ENCODE data around the gene CRHR2.

CRHR2 gene

DNA sequence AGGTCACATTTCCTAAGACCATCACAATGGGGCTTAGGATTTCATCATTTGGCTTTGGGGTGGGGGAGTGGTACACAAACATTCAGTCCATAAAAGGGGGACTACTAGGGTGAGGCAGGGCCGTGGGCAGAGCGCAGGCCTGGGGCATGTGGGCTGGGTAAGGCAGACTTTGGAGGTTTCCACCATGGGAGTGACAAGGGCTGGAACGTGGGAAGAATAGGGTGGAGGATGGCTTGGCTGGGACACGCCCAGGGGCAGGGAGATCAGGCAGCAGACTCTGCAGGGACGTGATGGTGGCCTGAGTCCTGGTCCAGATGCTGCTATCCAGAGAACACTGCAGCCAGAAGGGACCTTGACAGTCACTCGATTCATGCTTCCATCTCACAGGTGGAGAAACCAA is 24.7 kb upstream of the CRHR2 start:
- no peak for DNase-seq (ENCODE audit: low read depth)

DNA sequence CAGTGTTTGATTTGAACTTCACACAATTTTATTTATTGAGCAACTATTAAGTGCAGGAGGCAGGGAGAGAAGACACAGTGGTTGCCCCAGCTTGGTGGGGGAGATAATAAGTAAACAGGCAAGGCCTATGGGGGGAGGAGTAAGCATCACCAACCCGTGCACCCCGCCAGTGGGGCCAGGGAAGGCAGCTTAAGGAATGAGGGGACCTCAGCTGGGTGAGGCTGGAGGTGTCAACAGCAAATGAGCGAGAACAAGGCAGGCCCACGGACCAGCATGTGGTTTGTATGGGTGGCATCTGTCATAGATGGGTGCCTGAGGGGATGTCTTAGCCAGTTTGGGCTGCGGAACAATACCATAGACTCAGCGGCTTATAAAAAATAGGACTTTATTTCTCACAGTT is 24.1 kb upstream of the CRHR2 start:
- no peak for DNase-seq (ENCODE audit: low read depth)

DNA sequence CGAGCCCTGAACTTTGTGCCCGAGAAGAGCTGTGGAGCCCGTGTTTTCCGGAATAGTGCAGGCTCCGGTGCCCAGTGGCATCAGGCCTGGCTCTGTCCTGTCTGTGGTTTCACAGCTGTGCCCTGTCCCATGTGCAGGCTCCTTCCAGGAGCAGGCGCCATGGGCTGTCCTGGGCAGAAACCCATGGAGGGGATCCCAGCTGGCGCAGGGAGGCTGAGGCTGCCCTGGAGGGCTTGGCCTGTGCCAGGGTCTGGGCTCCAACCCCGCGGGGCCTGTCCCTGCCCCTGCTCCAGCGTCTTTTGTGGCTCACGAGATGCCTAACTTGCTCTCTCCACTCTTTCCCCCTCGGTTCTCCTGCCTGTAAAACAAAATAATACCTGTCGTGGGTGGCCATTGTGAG is 23.3 kb upstream of the CRHR2 start:
- no peak for DNase-seq (ENCODE audit: low read depth)

DNA sequence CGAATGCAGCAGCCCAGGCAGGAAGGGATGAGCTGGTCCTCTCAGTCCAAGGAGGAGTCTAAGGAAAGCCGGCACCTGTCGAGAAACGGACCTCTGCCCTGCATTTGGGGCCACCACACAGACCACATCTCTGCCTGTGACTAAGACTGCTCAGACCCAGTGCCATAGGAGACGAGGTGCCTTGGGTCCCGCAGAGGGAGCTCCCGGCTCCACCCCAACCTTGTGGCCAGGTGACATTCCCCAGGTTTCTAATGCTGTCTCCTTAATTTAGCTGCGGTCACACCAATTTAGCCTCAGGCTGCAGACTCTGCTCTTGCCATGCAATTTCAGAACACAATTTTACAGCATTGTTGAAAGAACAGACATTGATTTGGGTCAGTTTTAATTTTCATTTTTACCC is 22.8 kb upstream of the CRHR2 start:
- DNase-seq (ENCODE audit: low read depth), result no peak

DNA sequence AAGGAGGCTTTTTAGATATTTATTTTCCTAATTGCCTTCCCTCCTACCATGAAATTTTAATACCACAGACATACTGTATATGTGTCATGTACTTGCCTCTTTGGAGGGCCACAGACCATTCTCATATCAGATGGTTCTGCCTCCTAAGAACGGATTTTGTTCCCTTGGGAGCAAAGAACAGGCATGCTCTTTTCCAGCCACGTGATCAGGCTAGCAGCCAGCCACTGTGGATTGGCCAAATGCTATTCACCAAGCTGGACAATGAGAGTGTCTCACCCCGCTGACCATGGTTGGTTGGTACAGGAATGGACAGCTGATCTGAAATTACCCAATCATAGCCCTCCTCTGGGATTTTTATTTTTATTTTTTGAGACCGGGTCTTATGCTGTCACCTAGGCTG is 21.5 kb upstream of the CRHR2 start:
- DNase-seq (ENCODE audit: low read depth), result no peak

DNA sequence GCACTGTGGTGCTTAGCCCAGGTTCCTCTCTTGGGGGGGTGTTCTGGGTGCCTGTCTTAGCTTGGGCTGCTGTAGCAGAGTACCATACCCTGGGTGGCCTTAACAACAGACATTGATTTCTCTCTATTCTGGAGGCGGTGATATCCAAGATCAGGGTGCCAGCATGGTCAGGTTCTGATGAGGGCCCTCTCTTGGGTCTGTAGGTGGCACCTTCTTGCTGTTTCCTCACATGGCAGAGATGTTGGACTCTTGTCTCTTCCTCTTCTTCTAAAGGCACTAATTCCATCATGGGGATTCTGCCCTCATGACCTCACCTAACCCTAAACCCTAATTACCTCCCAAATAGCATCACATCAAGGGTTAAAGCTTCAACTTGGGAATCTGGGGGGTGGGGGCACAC is 19.9 kb upstream of the CRHR2 start:
- no peak for DNase-seq (ENCODE audit: low read depth)

DNA sequence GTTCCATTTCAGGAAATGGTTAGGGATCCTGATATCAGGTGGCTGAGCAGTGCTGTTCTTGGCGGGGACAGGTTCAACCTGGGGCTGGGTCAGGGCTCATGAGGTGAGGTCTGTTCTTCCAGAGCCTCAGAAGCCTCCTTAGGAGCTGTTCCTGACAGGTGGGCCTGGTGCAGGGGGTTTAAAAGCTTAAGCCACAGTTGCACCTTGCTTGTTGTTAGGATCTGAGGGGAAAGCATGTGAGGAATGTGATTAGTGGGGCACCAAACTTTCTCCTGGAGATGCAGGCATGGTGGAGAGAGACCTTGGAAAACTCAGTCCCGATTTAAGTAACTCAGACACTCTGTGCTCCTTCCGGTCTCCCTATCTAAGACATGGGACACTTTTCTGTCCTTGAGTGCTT is 18.7 kb upstream of the CRHR2 start:
- DNase-seq (ENCODE audit: low read depth), result no peak

DNA sequence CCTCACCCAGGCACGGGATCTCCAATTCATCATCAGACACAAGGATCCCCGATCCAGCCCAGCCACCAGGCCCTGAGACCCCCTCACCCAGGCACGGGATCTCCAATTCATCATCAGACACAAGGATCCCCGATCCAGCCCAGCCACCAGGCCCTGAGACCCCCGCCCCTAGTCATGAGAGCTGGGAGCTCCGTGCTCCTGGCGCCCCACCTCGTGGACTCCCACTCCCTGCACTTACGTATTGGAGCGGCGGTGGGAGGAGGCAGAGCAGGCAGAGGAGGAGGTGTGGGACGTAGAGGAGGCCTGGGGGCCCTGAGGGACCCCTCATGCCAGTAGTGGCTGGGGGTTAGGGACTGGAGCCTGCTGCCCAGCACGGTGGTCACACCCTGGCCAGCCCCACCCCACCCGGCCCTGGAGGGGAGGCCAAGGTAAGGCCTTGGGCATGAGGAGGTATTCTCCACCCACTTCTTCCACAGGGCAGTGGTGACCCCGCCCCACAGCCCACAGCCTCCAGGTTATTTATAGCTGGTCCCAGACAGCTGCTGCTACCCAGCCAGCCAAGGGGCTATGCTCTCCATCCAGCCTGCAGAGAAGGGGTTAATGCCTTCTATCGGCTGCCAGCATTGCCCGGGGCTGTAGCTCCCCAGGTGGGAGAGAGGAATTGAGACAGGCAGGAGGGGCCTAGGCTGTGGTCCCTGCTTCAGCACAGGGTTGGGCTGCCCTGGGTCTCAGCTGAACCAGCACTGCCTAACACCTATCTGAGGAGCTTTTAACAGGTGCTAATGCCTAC is 17.6 kb upstream of the CRHR2 start:
- no peak for DNase-seq (ENCODE audit: low read depth)

DNA sequence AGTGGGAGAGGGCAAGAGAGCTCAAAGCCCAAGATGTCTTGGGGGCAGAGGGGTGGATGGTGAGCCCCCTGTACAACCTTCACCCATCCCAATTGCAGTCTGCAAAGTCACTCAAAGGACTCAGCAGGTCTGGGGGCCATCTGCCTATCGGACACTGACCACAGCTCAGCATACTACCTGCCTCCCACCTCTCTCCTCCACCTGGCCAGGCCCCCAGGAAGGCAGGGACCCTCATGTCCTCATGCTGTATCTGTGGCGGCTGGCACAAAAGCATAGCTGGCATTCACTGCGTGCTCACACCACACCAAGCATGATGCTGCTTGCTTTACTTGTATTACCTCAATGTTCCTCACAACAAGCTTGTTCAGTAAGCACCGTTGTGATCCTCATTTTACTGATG is 16.2 kb upstream of the CRHR2 start:
- DNase-seq (ENCODE audit: low read depth), result no peak

DNA sequence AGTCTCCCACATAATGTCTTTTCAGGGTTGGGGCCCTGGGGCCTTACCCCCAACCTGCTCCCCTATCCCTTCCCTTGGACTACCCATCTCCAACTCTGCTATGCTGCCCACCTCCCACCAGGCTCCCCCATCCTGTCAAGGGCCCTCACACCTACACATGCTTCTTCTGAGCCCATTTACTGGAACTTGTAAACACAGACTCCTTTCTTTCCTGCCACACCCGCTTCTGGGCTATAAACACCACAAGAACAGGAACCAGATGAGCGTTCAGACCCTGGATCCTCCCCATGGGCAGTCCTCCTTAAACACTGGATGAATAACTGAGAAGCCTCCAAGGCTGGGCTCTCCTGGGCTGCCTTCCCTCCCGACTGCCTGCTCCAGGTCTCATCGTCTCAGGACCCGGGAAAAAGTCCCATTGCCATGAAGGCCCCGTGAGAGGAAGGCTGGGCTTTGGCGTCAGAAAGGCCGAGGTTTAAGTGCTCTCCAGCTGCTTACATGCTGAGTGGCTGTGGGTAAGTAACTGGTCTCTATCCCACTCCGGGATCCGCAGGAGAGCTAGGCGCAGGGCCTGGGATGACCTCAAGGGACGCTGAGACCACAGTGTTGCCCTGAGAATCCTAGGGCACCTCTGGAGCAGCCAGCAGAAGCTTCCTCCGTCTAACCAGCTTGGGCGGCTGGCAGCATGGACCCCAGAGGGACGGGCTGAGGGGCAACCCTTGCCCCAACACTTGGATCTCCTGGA is 15.6 kb upstream of the CRHR2 start:
- no peak for DNase-seq (ENCODE audit: low read depth)

DNA sequence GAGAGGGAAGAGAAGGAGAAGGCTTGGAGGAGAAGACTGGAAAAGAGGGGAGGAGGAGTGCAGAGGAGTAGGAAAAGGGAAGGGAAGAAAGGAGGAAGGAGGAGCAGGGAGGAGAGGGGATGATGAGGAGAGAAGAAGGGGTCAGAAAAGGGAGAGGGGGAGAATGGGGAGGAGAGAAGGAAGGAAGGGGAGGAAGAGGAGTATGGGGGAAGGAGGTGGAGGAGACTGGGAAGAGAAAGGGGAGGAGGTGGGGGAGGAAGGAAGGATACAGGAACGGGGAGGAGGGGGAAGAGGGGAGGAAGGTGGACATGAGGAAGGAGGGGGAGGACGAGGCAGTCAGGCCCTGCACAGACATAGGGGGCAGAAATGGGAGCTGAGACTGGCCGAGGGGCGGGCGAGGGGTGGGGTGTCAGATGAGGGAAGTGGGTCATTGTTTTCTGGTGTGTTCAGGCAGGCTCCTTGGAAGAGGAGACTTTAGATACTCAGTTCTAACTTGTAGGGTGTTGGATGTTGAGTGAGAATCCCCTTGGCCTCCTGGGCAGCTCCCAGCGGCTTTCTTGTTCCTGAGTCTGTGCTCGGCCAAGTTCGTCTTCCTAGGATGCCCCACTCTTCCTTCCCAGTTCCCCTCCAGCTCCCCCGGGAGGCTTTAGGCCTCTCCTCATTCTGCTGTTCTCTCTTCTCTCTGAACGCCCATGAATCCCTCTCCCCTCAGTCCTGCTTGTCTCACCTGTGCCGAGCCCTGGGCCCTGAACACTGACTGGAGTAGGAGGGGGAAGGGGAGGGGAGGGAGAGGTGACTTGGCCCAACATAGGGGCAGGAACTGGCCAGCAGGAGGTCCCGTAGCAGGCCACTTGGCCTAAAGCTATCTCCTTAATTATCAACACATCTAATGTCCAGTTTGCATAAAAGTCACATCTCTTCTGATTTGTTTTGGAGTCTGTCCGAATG is 12.8 kb upstream of the CRHR2 start:
- no peak for DNase-seq (ENCODE audit: low read depth)

DNA sequence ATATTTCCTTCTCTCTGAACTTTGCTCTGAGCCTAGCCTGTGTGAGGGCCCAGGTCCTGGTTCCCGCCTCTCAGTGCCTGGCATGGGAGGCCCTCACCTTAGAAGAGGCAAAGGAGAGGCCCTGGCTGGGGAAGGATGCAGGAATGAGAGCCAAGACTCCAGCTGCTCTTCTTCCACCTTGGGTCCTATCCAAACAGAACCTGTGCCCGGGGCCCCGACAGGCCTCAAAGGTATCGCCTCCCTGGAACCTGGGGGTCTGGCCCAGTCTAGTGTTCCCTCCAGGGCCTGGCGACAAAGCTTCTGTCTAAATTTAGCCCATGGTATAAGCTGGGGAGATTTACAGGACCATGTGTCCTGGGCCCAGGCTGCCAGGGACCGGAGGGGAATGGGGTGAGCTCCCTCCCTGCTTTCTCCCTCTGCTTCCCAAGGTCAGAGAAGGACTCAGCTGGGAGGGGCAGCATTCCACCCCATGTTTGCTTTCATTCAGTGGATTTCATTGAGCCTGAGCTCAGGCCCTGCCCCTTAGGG is 12.0 kb upstream of the CRHR2 start:
- no peak for DNase-seq (ENCODE audit: low read depth)

DNA sequence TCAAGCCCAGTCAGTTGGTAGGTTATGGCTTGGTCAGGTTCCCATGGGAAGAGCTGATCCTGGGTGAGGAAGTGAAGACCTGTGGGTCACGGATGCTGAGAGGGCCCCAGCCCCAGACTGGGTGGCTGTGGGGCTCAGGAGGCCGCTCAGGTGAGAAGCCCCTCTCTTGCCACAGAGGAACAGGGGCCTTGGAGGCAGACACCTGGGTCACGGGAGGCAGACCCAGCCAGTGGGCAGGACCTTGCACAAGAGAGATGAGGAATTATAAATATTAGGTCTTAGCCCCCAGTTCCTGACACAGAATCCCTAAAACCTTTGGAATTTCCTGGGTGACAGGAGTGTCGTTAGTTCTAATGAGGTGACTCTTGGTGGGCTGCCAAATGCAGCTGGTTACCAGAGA is 10.6 kb upstream of the CRHR2 start:
- no peak for DNase-seq (ENCODE audit: low read depth)

DNA sequence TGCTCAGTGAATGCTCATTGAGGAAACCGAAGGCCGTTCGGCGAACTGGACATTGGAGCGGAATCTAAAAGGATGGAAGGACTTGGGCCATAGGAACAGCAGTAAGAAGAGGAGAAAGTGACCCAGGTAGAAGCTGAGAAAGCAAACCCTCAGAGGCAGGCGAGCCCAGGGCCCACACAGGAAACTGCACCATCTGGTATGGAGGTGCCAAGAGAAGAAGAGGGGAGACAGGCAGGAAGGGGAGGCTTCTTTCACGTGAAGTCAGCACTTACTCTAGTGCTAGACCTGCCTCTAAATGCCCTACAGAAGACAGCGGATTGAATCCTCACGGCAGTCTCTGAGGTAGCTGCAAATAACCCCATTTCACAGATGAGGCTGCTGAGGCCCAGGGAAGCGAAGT is 10.2 kb upstream of the CRHR2 start:
- no peak for DNase-seq (ENCODE audit: low read depth)

DNA sequence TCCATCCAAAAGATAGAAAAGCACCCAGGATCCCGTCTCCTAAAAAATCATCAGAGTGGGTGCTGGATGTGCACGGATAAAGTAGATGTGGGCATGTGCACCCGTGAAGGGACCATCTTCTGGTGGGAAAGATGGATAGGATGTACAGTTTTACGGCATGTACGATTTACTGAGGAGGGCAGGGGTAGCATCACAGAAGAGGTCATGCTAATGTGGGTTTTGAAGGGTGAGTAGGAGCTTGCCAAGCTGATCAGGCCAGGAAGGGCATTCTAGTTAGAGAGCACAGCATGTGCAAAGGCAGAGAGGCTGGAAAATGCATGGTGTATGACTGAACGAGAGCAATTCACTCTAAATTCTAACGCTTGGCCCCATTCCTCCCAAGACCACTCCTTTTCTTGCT is 7.8 kb upstream of the CRHR2 start:
- DNase-seq (ENCODE audit: low read depth), result no peak

DNA sequence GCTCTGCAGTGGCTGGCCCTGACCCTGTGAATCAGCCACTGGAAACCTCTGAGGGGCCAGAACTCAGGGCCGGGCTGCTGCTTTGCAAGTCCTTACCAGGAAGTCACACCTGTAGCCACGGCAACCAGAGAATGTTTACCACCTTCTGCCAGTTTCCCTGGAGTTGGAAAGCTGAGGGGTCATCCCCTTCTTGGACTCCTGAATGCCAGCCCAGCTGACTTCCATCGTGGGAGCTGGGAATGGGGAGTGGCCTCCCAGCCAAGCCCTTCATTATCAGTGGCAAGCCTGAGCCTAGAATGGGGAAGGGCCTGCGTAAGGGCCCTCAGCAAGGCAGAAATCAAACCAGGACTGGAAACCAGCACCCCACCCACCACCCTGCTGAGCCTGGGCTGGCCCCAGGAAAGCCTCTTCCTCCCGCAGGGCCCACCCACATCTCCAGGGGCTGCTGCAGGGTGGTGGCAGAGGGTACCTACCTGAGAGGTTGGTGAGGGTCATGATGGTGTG is 6.5 kb upstream of the CRHR2 start:
- no peak for DNase-seq (ENCODE audit: low read depth)

DNA sequence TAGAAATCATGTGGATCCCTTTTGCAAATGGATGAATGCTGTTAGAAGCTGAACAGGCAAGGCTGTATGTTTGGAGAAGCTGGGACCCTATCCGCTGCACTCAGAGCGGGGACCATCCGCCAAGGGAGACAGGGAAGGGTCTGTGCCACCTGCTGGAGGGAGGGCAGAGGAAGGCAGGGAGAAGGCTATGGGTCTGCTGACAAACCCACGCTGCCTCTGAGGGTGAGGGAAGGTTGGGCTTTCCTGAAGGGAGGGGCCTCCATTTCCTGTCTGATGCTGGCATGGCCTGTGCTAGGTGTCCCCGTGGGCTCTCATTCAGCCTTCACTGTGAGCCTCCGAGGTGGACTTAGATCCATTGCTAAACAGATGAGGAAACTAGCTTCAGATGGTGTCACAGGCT is 5.3 kb upstream of the CRHR2 start:
- no peak for DNase-seq (ENCODE audit: low read depth)

DNA sequence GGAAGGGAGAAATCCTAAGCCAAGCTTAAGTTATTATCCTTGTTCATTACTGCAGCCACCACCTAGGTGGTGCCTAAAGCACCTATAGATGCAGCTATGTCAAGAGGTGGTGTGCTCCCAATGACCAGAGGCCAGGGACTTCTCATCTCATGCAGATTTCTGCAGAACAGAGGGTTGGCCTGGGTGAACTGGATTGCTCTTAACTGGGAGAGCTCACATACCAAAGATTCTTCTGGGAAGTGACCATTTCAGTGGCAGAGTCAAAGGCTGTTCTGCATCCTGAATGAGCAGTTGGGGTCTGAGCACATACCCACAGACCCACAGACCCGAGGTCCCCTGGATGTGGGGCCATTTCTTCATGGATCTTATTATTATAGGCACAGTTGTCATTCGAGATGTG is 2.1 kb upstream of the CRHR2 start:
- no peak for DNase-seq (ENCODE audit: low read depth)

DNA sequence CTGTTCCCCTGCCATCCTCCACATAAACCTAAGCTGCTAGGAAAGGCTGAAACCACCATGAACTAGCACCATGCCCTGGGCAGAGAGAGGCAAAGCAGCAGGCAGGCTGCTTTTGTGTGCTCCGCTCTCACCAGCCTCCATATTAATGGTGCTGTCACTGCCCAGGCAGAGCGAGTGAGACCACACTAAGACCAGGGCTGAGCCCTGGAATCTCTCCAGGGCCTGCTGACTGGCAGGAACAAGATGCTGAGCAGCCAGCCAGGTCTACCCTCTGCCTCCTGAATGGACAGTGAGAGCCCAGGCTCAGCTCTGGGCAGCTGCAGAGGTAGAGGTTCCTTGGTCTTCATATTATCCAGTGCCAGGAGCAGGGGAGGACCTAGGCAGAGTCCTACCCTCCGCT is 1.6 kb upstream of the CRHR2 start:
- no peak for DNase-seq (ENCODE audit: low read depth)

DNA sequence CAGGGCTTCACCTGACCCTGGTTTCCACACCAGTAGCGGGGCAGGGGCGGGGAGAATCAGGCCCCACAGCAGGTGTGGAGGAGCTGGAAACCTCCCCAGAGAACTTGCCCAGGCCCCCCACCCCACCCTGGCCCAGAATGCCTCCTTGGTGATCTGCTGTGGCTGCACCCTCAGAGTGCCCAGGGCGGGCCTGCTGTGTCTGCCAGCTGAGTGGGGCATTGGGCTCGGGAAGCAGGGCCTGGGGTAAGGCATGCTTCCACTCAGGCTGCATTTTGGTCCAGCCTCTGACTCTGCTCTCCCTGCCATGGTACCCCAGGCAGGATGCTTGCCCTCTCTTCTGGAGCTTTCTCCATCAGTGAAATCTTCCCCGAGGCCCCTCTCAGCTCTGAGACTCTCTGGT is 1.1 kb upstream of the CRHR2 start:
- DNase-seq (ENCODE audit: low read depth), result no peak

DNA sequence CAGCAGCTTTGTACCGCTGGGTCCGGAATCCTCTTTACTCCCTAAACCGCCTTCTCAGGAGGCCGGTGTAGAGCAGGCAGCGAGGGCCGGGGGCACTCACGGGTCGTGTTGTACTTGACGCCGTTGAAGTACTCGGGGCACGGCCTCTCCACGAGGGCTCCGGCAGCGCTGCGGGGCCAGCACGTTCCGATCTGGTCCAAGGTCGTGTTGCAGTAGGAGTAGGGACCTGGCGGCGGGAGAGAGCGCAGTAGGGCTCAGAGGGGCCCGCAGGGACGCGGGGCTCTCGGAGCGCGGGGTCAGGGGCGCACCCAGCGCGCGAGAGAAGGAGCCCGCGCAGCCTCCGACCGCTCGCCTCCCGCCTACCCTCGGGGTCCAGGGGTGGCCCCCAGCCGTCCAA is 443 bp downstream of the CRHR2 start:
- DNase-seq (ENCODE audit: low read depth), result no peak

DNA sequence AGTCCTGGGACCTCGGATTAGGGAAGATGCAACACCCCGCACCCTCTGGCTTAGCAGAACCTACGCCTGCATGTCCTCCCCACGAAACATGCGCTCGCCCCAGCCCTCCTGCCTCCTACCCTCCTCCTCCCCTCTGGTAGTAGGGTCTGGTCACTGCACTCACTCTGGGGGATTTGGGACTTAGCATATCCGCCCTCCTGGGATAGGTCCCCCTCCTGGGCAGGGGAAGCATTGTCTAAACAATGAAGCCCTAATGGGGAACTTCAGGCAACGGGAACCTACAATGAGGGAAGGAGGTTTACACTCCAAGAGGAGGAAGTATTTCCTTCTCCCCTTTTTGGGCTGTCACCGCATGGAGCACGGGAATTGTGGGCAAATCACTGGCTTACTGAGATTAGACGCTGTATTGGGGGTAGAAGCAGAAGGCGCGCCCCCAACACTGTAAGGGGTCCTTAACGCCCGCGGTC is 892 bp downstream of the CRHR2 start:
- no peak for DNase-seq (ENCODE audit: low read depth)

All from fibroblast of gingiva (primary cell).